Neural progenitor cell (in vitro differentiated cells): ENCODE results near the gene MTARC1.

Experiments used
- EZH2 ChIP-seq: fragments of 200-600 bp; sonication (generic); IDR thresholded peaks from 2 replicates; pipeline ENCODE4 v1.6.1; 2017; ENCODE audit warnings: antibody characterized with exemption, mild to moderate bottlenecking, moderate library complexity
- EZH2phosphoT487 ChIP-seq: fragments of 200-600 bp; sonication (generic); IDR thresholded peaks from 2 replicates; pipeline ENCODE4 v1.6.1; 2017; ENCODE audit warnings: antibody characterized with exemption
- TF ChIP-seq, protein P1 (sequence below): fragments of 200-600 bp; sonication (generic); IDR thresholded peaks from 2 replicates; pipeline ENCODE4 v1.5.1; 2017; ENCODE audit warnings: antibody characterized with exemption, mild to moderate bottlenecking

DNA sequence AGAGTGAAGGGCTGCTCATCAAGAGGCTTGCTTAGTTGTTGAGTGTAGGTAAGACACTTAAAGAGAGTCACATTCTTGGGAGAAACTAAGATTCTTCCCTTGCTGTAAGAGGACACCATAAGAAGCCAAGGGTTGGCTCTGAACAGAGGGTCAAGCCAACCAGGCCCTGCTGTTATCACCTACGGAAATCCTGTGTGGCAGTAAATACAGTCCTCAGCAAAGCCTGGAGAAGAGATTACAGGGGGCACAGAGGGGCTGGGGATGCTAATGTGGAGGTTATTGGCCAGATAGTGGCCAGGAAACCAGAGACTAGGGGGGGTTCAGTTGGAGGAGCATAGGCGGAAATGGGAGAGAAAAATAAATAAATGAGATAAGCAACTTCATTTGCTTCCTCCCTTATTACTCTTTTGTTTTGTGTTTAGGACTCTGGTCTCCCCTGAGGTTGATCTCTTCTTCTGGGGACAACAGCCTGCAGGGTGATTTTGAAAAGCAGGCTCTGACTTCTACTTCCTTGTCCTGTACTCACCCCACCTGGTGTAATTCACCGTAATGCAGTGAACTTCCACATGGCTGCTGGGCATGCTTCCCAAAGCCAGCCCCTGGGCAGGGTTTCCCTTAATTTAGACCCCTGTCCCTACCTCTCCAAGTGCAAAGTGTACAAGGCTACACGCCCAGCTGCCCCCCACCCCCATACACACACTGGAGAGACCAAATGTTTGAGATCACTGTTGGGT, 40.9 kb downstream of the MTARC1 start:
- TF ChIP-seq, protein P1, sequence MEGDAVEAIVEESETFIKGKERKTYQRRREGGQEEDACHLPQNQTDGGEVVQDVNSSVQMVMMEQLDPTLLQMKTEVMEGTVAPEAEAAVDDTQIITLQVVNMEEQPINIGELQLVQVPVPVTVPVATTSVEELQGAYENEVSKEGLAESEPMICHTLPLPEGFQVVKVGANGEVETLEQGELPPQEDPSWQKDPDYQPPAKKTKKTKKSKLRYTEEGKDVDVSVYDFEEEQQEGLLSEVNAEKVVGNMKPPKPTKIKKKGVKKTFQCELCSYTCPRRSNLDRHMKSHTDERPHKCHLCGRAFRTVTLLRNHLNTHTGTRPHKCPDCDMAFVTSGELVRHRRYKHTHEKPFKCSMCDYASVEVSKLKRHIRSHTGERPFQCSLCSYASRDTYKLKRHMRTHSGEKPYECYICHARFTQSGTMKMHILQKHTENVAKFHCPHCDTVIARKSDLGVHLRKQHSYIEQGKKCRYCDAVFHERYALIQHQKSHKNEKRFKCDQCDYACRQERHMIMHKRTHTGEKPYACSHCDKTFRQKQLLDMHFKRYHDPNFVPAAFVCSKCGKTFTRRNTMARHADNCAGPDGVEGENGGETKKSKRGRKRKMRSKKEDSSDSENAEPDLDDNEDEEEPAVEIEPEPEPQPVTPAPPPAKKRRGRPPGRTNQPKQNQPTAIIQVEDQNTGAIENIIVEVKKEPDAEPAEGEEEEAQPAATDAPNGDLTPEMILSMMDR = no peak
- no peak for TF ChIP-seq EZH2
- TF ChIP-seq EZH2phosphoT487 = no peak
